ENCODE data around the gene TMEM106A. TPM values are rescaled to one million over a fixed set of nuclear protein-coding genes. Genes with fewer than 3 reads are reported as not detected.

TMEM106A gene
- total and polyA plus RNA-seq, 7 experiments from 2014 or later: 1.6 to 20.7 (median 13.7) TPM

GRCh38 chr17:43212641-43213490 lies 1.2 kb downstream of the TMEM106A start:
- ChIA-PET POLR2A (interaction anchor here (0.6 to 6.1 kb wide), 10 partner anchors 10 to 271 kb away, joined by 3 to 64 read pairs (median 4); partner anchors contain the start of gene DHX8), CTCF (interaction anchor here (1.1 to 2.1 kb wide), 2 partner anchors 122 to 127 kb away, joined by 3 to 5 read pairs; no protein-coding TSS in a partner anchor)
- intact Hi-C loops (cut with micrococcal nuclease): loop anchor here (10.0 kb wide), 2 partner anchors 188 to 272 kb away; partner anchors contain the start of genes DHX8 (in 2 of the 2), RND2 (in 1 of the 2) and VAT1 (in 1 of the 2)
- no peak for ATAC-seq
- Histone ChIP-seq H3K4me3 (ENCODE audit: low read length) (peak overlapping the region; percentile 89), H3K4me1 (ENCODE audit: control insufficient read depth in 2 of 2, insufficient read depth in 2 of 2, low read length in 2 of 2) (peaks cover 17 to 22% of the 10 kb centered on the region in 2 donors), H3K27ac (ENCODE audit: low read depth, low read length) (peak overlapping the region; percentile 86), H3K36me3 (ENCODE audit: control insufficient read depth in 2 of 3, insufficient read depth in 3 of 3, low read length in 3 of 3) (peaks cover 0 to 24% (median 3%) of the 10 kb centered on the region in 3 experiments), H3K9me3 (ENCODE audit: control insufficient read depth in 2 of 3, low read length in 3 of 3) (no peaks in the 10 kb centered on the region), H3K27me3 (ENCODE audit: control insufficient read depth in 2 of 2, insufficient read depth in 2 of 2, low read length in 2 of 2) (no peaks in the 10 kb centered on the region)
- Mint-ChIP-seq H3K4me1 (peaks cover 28 to 67% (median 57%) of the 10 kb centered on the region in 7 donors), H3K27me3 (no peaks in the 10 kb centered on the region), H3K36me3 (peaks cover 3 to 27% (median 16%) of the 10 kb centered on the region in 5 donors), H3K4me3 (peak overlapping the region; percentile 89 to 100 (median 96)), H3K27ac (peak overlapping the region; percentile 89 to 98 (median 94)), H3K9me3 (peaks cover 0 to 2% (median 0%) of the 10 kb centered on the region in 11 donors)
- DNase-seq: peak in 4 of 9 donors; percentile 2 to 40 (median 20)

- Mint-ChIP-seq H3K4me1 (peaks cover 28 to 72% (median 62%) of the 10 kb centered on the region in 7 donors), H3K27me3 (no peaks in the 10 kb centered on the region), H3K27ac (peak overlapping the region in 7 of 9 donors; percentile 29 to 93 (median 67)), H3K9me3 (peaks cover 0 to 2% (median 0%) of the 10 kb centered on the region in 11 donors), H3K4me3 (peak overlapping the region in 7 of 10 donors; percentile 36 to 100 (median 89)), H3K36me3 (peaks cover 3 to 21% (median 11%) of the 10 kb centered on the region in 5 donors)
- peaks cover 17 to 24% of the 10 kb centered on the region in 2 donors for H3K4me1 ChIP-seq (ENCODE audit: control insufficient read depth in 2 of 2, insufficient read depth in 2 of 2, low read length in 2 of 2)
- no peaks in the 10 kb centered on the region for H3K27me3 ChIP-seq (ENCODE audit: control insufficient read depth in 2 of 2, insufficient read depth in 2 of 2, low read length in 2 of 2)
- CTCF ChIA-PET: interaction anchor here (0.6 to 2.1 kb wide), 2 partner anchors 121 to 128 kb away, joined by 4 to 5 read pairs; no protein-coding TSS in a partner anchor
- H3K27ac ChIP-seq (ENCODE audit: low read depth, low read length): no peak overlapping the region
- intact Hi-C loops (cut with micrococcal nuclease): loop anchor here (10.0 kb wide), 2 partner anchors 189 to 271 kb away; partner anchors contain the start of genes DHX8 (in 2 of the 2), RND2 (in 1 of the 2) and VAT1 (in 1 of the 2)
- POLR2A ChIA-PET: interaction anchor here (0.7 to 6.1 kb wide), 4 partner anchors 12 to 270 kb away, joined by 5 to 64 read pairs (median 15); partner anchors contain the start of gene DHX8
- peaks cover 0 to 18% (median 0%) of the 10 kb centered on the region in 3 experiments for H3K36me3 ChIP-seq (ENCODE audit: control insufficient read depth in 2 of 3, insufficient read depth in 3 of 3, low read length in 3 of 3)
- ATAC-seq: no peak
- H3K4me3 ChIP-seq (ENCODE audit: low read length): no peak overlapping the region
- DNase-seq: no peak
- H3K9me3 ChIP-seq (ENCODE audit: control insufficient read depth in 2 of 3, low read length in 3 of 3): no peaks in the 10 kb centered on the region
Observed at GRCh38 chr17:43213545-43213944, 1.9 kb downstream of the TMEM106A start.

- Histone ChIP-seq H3K4me1 (ENCODE audit: control insufficient read depth in 2 of 2, insufficient read depth in 2 of 2, low read length in 2 of 2) (peaks cover 17 to 24% of the 10 kb centered on the region in 2 donors), H3K27ac (ENCODE audit: low read depth, low read length) (no peak overlapping the region), H3K4me3 (ENCODE audit: low read length) (no peak overlapping the region), H3K36me3 (ENCODE audit: control insufficient read depth in 2 of 3, insufficient read depth in 3 of 3, low read length in 3 of 3) (peaks cover 0 to 20% (median 0%) of the 10 kb centered on the region in 3 experiments), H3K27me3 (ENCODE audit: control insufficient read depth in 2 of 2, insufficient read depth in 2 of 2, low read length in 2 of 2) (no peaks in the 10 kb centered on the region), H3K9me3 (ENCODE audit: control insufficient read depth in 2 of 3, low read length in 3 of 3) (no peaks in the 10 kb centered on the region)
- Mint-ChIP-seq H3K36me3 (peaks cover 0 to 19% (median 5%) of the 10 kb centered on the region in 5 donors), H3K9me3 (peaks cover 0 to 2% (median 0%) of the 10 kb centered on the region in 11 donors), H3K4me3 (no peak overlapping the region), H3K4me1 (peaks cover 28 to 73% (median 64%) of the 10 kb centered on the region in 7 donors), H3K27me3 (no peaks in the 10 kb centered on the region), H3K27ac (no peak overlapping the region)
- DNase-seq: no peak
- ChIA-PET CTCF (no interaction called here), POLR2A (interaction anchor here (6.1 kb wide), 1 partner anchor 101 kb away, joined by 64 read pairs; no protein-coding TSS in a partner anchor)
- ATAC-seq: no peak
- intact Hi-C loops (cut with micrococcal nuclease): loop anchor here (10.0 kb wide), 2 partner anchors 191 to 269 kb away; partner anchors contain the start of genes DHX8 (in 2 of the 2), RND2 (in 1 of the 2) and VAT1 (in 1 of the 2)
Observed at GRCh38 chr17:43215341-43215740, 3.7 kb downstream of the TMEM106A start.

GRCh38 chr17:43216369-43216761 lies 4.7 kb downstream of the TMEM106A start:
- peaks cover 22 to 63% (median 53%) of the 10 kb centered on the region in 7 donors for H3K4me1 Mint-ChIP-seq
- peak overlapping the region in 2 of 9 donors; percentile 21 to 35 for H3K27ac Mint-ChIP-seq
- POLR2A ChIA-PET: interaction anchor here (0.8 to 6.1 kb wide), 4 partner anchors 37 to 154 kb away, joined by 3 to 64 read pairs (median 4); partner anchors contain the start of gene NBR1
- Histone ChIP-seq H3K36me3 (ENCODE audit: control insufficient read depth in 2 of 3, insufficient read depth in 3 of 3, low read length in 3 of 3) (peaks cover 0 to 20% (median 0%) of the 10 kb centered on the region in 3 experiments), H3K27me3 (ENCODE audit: control insufficient read depth in 2 of 2, insufficient read depth in 2 of 2, low read length in 2 of 2) (no peaks in the 10 kb centered on the region), H3K27ac (ENCODE audit: low read depth, low read length) (no peak overlapping the region), H3K9me3 (ENCODE audit: control insufficient read depth in 2 of 3, low read length in 3 of 3) (no peaks in the 10 kb centered on the region), H3K4me3 (ENCODE audit: low read length) (no peak overlapping the region), H3K4me1 (ENCODE audit: control insufficient read depth in 2 of 2, insufficient read depth in 2 of 2, low read length in 2 of 2) (peaks cover 10 to 15% of the 10 kb centered on the region in 2 donors)
- intact Hi-C loops (cut with micrococcal nuclease): loop anchor here (10.0 kb wide), 2 partner anchors 192 to 268 kb away; partner anchors contain the start of genes DHX8 (in 2 of the 2), RND2 (in 1 of the 2) and VAT1 (in 1 of the 2)
- no peak for DNase-seq
- no peaks in the 10 kb centered on the region for H3K27me3 Mint-ChIP-seq
- no peak overlapping the region for H3K4me3 Mint-ChIP-seq
- H3K36me3 Mint-ChIP-seq: peaks cover 0 to 19% (median 5%) of the 10 kb centered on the region in 5 donors
- H3K9me3 Mint-ChIP-seq: peaks cover 0 to 2% (median 0%) of the 10 kb centered on the region in 11 donors
- CTCF ChIA-PET: no interaction called here
- no peak for ATAC-seq

- no peaks in the 10 kb centered on the region for H3K27me3 Mint-ChIP-seq
- ATAC-seq (no peak), DNase-seq (no peak)
- no peak overlapping the region for H3K4me3 ChIP-seq (ENCODE audit: low read length)
- peak overlapping the region in 7 of 9 donors; percentile 7 to 78 (median 35) for H3K27ac Mint-ChIP-seq
- H3K4me1 Mint-ChIP-seq: peaks cover 21 to 57% (median 48%) of the 10 kb centered on the region in 7 donors
- H3K36me3 ChIP-seq (ENCODE audit: control insufficient read depth in 2 of 3, insufficient read depth in 3 of 3, low read length in 3 of 3): peaks cover 0 to 20% (median 0%) of the 10 kb centered on the region in 3 experiments
- peaks cover 0 to 19% (median 5%) of the 10 kb centered on the region in 5 donors for H3K36me3 Mint-ChIP-seq
- intact Hi-C loops (cut with micrococcal nuclease): loop anchor here (10.0 kb wide), 2 partner anchors 192 to 268 kb away; partner anchors contain the start of genes DHX8 (in 2 of the 2), RND2 (in 1 of the 2) and VAT1 (in 1 of the 2)
- peaks cover 10 to 15% of the 10 kb centered on the region in 2 donors for H3K4me1 ChIP-seq (ENCODE audit: control insufficient read depth in 2 of 2, insufficient read depth in 2 of 2, low read length in 2 of 2)
- ChIA-PET POLR2A (interaction anchor here (0.5 to 1.6 kb wide), 6 partner anchors 15 to 154 kb away, joined by 3 to 14 read pairs (median 4); partner anchors contain the start of gene NBR1), CTCF (interaction anchor here (1.0 kb wide), 1 partner anchor 122 kb away, joined by 4 read pairs; no protein-coding TSS in a partner anchor)
- H3K27ac ChIP-seq (ENCODE audit: low read depth, low read length): no peak overlapping the region
- H3K9me3 ChIP-seq (ENCODE audit: control insufficient read depth in 2 of 3, low read length in 3 of 3): no peaks in the 10 kb centered on the region
- peak overlapping the region in 2 of 10 donors; percentile 23 to 73 for H3K4me3 Mint-ChIP-seq
- no peaks in the 10 kb centered on the region for H3K27me3 ChIP-seq (ENCODE audit: control insufficient read depth in 2 of 2, insufficient read depth in 2 of 2, low read length in 2 of 2)
- H3K9me3 Mint-ChIP-seq: no peaks in the 10 kb centered on the region
Observed at GRCh38 chr17:43216762-43217613, 5.3 kb downstream of the TMEM106A start.
